Ishikawa (cell line): ENCODE data around the gene FBLIM1.

Experiments used
- CEBPB ChIP-seq: IDR thresholded peaks from 2 replicates; pipeline ENCODE4 v1.6.1; 2012
- CREB1 ChIP-seq: IDR thresholded peaks from 2 replicates; pipeline ENCODE4 v1.6.1; 2012; ENCODE audit warnings: low read depth
- EGR1 ChIP-seq: IDR thresholded peaks from 2 replicates; pipeline ENCODE4 v1.6.1; 2012
- EP300 ChIP-seq: IDR thresholded peaks from 2 replicates; pipeline ENCODE4 v1.6.1; 2012; ENCODE audit warnings: borderline replicate concordance
- FOXM1 ChIP-seq: IDR thresholded peaks from 2 replicates; pipeline ENCODE4 v1.6.1; 2012; ENCODE audit warnings: low read depth, borderline replicate concordance
- NFIC ChIP-seq: IDR thresholded peaks from 2 replicates; pipeline ENCODE4 v1.6.1; 2012
- RAD21 ChIP-seq: IDR thresholded peaks from 2 replicates; pipeline ENCODE4 v1.6.1; 2012; ENCODE audit warnings: low read depth
- TAF1 ChIP-seq: IDR thresholded peaks from 2 replicates; pipeline ENCODE4 v1.6.1; 2012; ENCODE audit warnings: low read depth, mild to moderate bottlenecking
- TCF12 ChIP-seq: IDR thresholded peaks from 2 replicates; pipeline ENCODE4 v1.6.1; 2012; ENCODE audit warnings: low read depth
- TEAD4 ChIP-seq: IDR thresholded peaks from 2 replicates; pipeline ENCODE4 v1.6.1; 2012
- YY1 ChIP-seq: IDR thresholded peaks from 2 replicates; pipeline ENCODE4 v1.6.1; 2012; ENCODE audit warnings: low read depth
- ZBTB7A ChIP-seq: IDR thresholded peaks from 2 replicates; pipeline ENCODE4 v1.6.1; 2012; ENCODE audit warnings: low read depth
- TF ChIP-seq, protein P1 (sequence below): IDR thresholded peaks from 2 replicates; pipeline ENCODE4 v1.6.1; 2012
- TF ChIP-seq, protein P2 (sequence below): IDR thresholded peaks from 2 replicates; pipeline ENCODE4 v1.6.1; 2012; ENCODE audit warnings: low read depth, mild to moderate bottlenecking
- TF ChIP-seq, protein P3 (sequence below): IDR thresholded peaks from 2 replicates; pipeline ENCODE4 v1.6.1; 2012

FBLIM1 gene

DNA sequence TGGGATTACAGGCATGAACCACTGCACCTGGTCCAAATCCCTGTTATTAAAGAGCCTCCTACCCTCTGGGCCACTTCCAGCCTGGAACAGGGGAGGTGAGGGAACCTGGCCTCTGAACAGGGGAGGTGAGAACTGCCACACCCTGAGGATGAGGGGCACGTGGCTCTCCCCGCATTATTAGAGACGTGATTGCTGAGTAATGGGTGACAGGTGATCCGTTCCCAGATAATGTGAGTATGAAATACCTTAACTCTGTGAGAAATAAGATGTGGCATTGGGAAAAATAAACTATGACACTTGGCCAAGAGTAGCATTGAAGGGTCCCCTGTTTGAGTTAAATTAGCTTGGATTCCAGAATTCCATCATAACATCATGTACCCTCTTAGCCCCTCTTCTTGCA lies 36.2 kb upstream of the FBLIM1 start:
- TF ChIP-seq CEBPB (no peak), TEAD4 (no peak), EP300 (no peak), RAD21 (no peak), CREB1 (no peak), ZBTB7A (no peak), YY1 (no peak), FOXM1 (no peak)
- TF ChIP-seq, protein P1, sequence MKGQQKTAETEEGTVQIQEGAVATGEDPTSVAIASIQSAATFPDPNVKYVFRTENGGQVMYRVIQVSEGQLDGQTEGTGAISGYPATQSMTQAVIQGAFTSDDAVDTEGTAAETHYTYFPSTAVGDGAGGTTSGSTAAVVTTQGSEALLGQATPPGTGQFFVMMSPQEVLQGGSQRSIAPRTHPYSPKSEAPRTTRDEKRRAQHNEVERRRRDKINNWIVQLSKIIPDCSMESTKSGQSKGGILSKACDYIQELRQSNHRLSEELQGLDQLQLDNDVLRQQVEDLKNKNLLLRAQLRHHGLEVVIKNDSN = no peak

DNA sequence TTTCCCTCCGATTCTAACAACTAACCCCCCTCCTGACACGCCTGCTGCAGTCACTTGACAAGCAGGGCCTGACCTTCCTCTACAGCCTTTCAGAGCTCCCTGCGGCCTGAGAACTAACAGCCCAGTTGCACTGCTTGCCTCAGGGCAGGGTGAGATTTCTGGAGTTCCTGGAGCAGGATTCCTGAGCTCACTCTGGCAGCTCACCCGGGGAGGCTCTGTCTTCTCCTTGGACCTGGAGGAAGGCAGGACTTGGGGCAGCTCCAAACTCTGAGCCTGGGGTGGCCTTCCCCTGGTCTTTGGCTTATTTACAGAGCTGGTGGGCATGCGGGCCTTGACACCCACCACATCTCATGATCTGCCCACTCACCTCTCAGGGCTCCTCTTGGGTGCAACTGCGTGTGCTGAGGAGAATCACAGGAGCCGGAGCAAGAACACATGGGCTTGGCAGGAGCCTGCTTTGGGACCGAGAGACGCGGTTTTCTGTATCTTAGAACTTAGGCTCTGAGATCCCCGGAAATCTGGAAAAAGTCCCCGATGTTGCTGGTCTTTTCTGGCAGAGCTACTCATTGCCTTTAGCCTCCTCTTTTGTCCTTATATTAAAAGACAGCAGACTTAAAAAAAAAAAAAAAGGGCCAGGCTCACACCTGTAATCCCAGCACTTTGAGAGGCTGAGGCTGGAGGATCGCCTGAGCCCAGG lies 35.6 kb upstream of the FBLIM1 start:
- TF ChIP-seq, protein P1 = no peak
- TF ChIP-seq RAD21 (no peak), YY1 (no peak), EP300 (no peak)

DNA sequence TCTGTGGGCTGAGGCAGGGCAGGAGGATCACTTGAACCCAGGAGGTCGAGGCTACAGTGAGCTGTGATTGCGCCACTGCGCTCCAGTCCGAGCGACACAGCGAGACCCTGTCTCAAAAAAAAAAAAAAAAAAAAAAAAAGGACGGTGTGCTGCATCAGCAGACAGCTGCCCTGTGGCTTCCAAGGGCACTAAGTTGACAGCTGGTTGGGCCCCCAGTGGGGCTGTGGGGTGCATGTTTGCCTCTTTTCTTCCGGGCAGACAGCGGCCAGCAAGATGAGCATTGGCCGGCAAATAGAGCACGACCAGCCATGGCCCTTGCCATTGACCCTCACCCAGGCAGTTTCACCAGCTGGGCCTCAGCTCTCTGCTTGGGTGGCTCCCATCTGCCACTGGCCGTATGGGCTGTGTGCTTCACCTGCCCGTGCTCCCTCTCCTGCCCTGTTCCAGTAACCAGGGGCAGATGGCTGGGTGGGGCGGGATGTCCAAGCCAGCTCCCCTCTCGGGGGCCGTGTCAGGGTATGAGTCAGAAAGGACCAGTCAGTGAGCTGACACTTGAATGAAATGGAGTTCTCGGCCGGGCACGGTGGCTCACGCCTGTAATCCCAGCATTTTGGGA lies 34.9 kb upstream of the FBLIM1 start:
- TF ChIP-seq NFIC (no peak), TEAD4 (no peak), ZBTB7A (no peak), FOXM1 (no peak), CEBPB (no peak), RAD21 (no peak), TAF1 (no peak), YY1 (no peak), CREB1 (no peak), TCF12 (no peak), EGR1 (no peak)
- TF ChIP-seq, protein P1 = no peak
- TF ChIP-seq, protein P2, sequence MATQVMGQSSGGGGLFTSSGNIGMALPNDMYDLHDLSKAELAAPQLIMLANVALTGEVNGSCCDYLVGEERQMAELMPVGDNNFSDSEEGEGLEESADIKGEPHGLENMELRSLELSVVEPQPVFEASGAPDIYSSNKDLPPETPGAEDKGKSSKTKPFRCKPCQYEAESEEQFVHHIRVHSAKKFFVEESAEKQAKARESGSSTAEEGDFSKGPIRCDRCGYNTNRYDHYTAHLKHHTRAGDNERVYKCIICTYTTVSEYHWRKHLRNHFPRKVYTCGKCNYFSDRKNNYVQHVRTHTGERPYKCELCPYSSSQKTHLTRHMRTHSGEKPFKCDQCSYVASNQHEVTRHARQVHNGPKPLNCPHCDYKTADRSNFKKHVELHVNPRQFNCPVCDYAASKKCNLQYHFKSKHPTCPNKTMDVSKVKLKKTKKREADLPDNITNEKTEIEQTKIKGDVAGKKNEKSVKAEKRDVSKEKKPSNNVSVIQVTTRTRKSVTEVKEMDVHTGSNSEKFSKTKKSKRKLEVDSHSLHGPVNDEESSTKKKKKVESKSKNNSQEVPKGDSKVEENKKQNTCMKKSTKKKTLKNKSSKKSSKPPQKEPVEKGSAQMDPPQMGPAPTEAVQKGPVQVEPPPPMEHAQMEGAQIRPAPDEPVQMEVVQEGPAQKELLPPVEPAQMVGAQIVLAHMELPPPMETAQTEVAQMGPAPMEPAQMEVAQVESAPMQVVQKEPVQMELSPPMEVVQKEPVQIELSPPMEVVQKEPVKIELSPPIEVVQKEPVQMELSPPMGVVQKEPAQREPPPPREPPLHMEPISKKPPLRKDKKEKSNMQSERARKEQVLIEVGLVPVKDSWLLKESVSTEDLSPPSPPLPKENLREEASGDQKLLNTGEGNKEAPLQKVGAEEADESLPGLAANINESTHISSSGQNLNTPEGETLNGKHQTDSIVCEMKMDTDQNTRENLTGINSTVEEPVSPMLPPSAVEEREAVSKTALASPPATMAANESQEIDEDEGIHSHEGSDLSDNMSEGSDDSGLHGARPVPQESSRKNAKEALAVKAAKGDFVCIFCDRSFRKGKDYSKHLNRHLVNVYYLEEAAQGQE = no peak
- TF ChIP-seq, protein P3, sequence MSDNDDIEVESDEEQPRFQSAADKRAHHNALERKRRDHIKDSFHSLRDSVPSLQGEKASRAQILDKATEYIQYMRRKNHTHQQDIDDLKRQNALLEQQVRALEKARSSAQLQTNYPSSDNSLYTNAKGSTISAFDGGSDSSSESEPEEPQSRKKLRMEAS = no peak

DNA sequence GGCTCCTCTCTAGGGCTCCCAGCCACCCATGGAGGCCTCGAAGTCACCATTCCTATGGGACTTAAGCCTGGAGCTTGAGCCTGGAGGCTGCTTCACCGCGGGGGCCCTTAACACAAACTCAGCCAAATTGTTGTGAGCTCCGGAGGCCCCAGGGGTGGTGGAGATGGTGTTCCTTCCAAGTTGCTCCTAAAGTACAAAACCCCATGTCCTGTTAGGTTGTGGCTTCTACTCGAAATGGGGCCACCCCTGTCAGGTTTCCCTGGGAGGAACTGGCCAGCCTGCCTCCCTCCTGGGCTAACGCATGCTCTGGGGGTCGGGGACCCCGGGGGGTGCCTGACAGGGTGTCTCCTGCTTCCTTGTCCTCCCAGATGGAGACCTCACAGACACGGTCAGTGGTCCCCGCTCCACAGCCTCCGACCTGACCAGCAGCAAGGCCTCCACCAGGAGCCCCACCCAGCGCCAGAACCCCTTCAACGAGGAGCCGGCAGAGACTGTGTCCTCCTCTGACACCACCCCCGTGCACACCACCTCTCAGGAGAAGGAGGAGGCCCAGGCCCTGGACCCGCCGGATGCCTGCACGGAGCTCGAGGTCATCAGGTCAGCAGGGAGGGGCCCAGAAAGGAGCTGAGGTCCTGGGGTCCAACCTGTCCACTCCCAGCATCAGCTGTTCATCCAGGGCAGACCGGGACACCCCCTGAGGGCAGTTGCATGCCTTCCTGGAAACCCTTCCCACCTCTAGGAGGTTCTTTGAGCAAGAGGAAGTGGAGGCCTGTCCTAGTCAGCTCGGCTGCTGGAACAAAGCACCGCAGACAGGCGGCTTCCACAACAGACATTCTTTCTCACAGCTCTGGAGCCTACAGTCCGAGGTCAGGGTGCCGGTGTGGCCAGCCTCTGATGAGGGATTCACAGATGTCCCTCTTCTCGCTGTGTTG lies 33.4 kb upstream of the FBLIM1 start:
- TF ChIP-seq CEBPB = no peak
- TF ChIP-seq CREB1 = no peak
- TF ChIP-seq ZBTB7A = no peak
- TF ChIP-seq TCF12 = no peak
- TF ChIP-seq YY1 = no peak
- TF ChIP-seq EGR1 = no peak
- TF ChIP-seq FOXM1 = no peak
- no peak for TF ChIP-seq NFIC
- no peak for TF ChIP-seq TAF1

DNA sequence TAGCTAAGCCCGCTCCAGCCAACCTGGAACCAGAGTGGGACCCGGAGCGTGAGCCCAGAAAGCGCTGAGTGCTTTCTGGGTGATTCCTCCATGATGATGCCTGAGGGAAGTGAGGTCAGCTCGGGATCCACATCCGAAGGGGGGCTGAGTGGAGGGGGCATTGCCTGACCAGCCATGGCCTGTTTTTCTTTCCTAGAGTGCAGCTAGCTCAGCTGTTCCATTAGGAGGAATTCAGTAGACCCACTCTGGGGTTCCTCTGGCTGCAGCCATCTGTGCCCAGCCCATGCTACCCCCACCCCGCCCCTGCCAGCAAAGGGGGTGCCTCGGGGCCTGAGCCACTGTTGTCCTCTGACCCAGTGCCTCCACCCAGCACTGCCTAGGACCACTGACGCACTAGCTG lies 32.1 kb upstream of the FBLIM1 start:
- TF ChIP-seq FOXM1 (no peak), TEAD4 (no peak), EP300 (no peak), ZBTB7A (no peak), CEBPB (no peak), TCF12 (no peak), TAF1 (no peak), RAD21 (no peak), EGR1 (no peak), YY1 (no peak), CREB1 (no peak), NFIC (no peak)
- TF ChIP-seq, protein P1 = no peak
- TF ChIP-seq, protein P2 = no peak
- TF ChIP-seq, protein P3 = no peak
